GM20000 (cell line): ENCODE measurements around the gene MICAL3.

ENCODE experiments used
- DNase-seq: peaks from one replicate; pipeline ENCODE4 v3.0.0; 2012; ENCODE audit warnings: low spot score
- TF ChIP-seq, protein P1 (sequence below): IDR thresholded peaks from 2 replicates; pipeline ENCODE4 v1.5.1; 2012; ENCODE audit warnings: mild to moderate bottlenecking, control low read depth; ENCODE audit errors: extremely low read depth, missing control alignments

Gene MICAL3

DNA sequence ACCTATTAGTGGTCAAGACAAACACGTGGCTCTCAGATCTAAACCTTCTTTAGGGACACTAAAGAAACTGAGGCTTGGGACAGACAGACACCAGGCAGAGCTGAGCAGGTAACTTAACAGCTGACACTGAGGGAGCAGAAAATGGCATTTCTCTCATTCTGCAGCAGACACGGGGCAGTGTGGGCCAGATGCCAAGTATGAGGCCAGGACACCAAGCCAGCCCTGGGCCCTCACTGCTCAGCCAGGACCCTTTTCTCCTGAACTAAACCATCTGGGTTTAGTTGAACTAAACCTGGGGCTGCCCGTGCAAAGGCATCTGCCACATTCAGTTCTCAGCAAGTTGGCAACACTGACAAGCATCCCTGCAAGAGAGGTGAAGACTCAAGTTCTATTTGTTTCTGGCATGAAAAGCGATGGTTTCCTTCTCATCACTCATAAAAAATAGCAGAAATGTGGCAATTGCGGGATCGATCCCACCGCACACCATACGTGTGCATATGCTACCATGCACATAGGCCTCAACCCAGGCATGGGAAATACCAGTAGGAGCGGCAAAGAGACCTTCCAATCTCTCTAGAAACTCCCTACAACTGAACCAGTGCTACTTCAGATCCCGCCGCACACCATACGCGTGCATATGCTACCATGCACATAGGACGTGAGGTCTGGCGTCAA is 150.0 kb downstream of the MICAL3 start:
- TF ChIP-seq, protein P1, sequence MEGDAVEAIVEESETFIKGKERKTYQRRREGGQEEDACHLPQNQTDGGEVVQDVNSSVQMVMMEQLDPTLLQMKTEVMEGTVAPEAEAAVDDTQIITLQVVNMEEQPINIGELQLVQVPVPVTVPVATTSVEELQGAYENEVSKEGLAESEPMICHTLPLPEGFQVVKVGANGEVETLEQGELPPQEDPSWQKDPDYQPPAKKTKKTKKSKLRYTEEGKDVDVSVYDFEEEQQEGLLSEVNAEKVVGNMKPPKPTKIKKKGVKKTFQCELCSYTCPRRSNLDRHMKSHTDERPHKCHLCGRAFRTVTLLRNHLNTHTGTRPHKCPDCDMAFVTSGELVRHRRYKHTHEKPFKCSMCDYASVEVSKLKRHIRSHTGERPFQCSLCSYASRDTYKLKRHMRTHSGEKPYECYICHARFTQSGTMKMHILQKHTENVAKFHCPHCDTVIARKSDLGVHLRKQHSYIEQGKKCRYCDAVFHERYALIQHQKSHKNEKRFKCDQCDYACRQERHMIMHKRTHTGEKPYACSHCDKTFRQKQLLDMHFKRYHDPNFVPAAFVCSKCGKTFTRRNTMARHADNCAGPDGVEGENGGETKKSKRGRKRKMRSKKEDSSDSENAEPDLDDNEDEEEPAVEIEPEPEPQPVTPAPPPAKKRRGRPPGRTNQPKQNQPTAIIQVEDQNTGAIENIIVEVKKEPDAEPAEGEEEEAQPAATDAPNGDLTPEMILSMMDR: no peak
- DNase-seq: no peak

DNA sequence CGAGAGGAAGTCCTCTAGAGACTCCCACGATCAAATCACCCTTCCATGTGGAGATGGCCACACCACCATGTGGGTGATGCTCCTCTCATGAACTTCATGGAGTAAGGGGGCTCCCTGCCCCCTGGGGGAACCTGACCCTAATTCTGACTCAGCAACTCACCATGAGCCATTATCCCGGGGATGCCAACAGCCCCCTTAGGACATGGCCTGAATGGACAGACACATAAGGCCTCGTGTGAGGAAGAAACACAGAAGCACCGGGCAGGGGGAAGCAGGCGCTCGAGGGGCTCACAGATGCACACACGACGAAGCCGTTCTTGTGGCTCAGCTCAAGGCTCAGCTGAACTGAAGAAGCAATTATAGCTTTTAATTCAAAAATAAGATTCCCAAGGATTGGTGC is 150.6 kb downstream of the MICAL3 start:
- DNase-seq: no peak
- TF ChIP-seq, protein P1: no peak

DNA sequence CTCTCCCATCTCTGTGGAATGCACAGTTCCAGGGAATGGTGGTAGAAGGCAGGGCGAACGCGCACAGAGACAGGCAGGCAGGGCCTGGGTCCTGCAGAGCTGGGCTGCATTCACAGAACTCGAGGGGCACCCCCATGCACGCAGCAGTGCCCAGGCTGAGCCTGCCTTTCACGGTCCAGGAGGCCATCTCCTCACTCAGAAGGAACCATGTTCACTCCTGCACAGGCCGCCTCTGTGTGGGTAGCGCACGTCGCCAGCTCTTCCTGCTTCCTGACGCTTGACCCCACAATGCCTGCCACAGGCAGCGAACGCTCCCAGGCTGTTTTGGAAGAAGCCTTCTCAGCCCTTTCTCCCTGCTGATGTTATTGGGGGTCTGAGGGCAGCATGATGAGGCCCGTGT is 151.2 kb downstream of the MICAL3 start:
- TF ChIP-seq, protein P1: no peak
- no peak for DNase-seq

DNA sequence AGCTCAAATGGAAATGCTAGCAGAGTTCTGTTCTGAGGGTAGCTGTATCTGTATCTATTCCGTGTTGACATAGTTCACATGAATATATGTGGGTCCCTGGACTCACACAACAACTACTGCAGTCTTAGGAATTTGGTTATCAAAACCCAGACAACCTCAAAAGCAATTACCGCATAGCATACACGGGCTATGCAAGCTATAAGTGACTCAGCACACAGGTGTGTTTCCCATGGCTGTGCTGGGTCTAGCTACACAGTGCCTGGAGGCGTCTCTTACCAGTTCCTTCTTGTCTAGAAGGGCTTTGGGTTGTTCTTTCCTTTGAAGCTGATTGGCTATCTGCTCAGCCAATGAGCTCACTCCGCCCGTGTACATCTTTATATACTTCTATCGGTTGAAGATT is 151.9 kb downstream of the MICAL3 start:
- no peak for DNase-seq
- TF ChIP-seq, protein P1: no peak

DNA sequence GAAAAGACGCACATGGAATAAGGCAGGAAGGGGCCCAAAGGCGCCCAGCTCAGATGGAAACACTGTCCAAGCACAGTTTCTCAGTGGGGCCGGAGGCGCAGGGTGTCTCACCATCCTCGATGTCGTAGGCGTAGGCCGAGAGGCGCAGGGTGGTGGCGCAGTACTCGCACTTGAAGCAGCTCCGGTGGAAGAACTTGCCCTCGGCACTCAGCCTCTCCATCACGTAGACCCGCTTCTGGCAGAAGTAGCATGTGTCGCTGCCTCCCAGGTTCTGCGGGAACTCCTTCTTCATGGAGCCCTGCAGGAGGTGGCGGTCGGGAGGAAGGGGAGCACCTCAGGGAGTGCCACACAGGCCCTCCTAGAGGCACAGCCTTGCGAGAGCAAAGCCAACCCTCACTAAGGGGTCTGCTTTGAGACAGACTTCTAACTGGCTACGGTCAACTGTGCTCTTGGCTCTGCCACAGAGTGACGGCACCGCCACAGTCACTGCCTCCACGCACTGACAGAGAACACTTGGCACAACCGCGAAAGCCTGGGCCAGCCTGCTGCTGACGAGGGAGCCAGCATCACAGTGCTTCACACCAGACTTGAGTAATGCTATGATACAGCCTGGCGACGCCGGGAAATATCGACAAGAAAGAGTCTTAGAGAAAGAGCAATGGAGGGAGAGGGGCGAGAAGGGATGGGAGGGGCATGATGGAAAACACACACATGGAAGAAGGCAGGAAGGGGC is 152.5 kb downstream of the MICAL3 start:
- no peak for DNase-seq
- TF ChIP-seq, protein P1: no peak

DNA sequence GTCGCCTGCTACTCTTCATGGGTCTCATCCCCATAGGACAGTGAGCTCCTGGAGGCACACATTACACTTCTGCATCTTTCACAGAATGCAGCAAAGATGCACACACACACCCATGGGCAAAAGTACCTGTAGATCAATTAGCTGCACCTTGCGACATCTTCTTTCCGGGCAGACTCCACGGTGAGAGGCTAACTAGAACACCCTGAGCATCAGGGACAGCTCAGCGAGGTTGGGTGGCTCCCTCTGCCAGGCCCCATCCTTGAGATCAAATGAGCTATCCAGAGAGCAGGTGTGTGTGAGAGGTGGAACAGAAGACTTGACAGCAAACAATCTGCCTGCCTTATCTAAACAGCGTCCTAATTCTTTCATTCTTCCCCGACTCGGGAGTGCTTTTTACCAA is 154.0 kb downstream of the MICAL3 start:
- TF ChIP-seq, protein P1: no peak
- no peak for DNase-seq

DNA sequence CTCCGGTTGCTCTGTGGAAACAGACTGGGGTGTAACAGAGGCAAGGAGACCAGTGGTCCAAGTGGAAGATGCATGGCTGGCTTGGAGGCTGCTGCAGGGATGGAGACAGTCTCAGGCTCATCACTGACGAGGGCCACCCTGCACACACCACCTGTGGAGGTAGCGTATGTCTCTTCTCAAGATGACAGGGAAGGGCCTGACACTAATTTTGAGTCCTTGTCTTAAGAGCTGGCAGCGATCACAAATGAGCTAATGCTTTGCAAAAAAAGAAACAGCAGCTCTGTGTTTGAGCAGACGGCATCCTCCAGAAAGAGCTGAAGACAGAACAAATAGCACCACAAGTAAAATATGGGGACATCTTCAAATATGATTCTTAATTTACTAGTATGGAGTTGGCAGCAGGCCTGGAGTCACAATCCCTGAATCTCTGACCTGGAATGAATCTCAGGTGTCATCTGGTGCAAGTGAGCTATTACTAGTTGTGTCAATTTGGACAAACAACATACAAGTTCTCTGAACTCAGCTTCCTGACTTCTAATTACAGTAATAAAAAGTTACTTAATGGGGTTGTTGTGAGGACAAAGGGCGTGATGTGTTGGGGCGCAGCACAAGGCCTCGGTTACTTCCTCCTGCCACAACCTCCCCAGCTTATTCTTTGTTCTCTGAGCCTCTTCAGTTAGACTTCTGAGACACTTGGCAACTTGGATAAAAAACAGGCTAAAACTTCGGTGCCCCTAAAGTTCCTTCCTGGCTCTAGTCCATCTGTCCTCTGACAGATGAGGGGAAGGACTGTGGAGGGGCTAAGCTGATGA is 154.9 kb downstream of the MICAL3 start:
- TF ChIP-seq, protein P1: no peak

More for the DNA sequence above, 154.9 kb downstream of the MICAL3 start:
- no peak for DNase-seq
